ENCODE results near the gene CNTNAP1.
"Not testable (repeated sequence)": the region's sequence is repeated elsewhere in the genome, so short reads cannot be mapped to it uniquely, and the experiment has no call there.

Gene CNTNAP1

DNA sequence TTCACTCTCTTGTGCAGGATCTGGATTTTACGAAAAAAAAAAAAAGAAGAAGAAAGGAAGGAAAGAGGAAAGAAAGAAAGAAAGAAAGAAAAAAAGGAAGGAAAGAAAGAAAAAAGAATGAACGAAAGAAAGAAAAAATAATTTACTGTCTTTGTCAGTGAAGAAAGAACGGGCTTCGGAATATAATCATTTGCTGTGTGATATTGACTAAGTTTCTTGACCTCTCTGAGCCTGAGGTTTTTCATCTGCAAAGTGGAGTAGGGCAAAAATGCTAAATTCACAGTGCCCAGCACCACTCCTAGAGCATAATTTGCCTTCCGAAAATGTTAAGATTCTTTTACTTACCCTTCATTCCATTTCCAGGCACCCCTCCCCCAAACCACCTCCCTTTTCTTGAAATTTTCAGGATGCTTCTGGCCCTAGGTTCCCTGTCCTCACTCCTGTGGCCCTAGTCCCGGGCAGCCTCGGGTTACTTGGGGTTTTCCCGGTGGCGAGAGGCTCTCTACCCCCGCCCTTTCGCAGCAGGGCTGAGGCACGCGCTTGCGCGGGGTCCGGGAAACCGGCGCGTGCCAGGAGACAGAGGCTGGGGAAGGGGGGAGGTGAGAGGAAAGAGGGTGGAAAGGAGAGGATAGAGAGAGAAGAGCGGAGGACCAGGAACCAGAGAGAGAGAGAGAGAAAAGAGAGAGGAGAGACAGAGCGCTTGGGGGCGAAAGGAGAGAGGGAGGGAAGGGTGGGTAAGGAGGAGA is at the start of gene CNTNAP1:
Gene CNTNAP1 (plus strand): TSS at position 556 of the 746 bp plus-strand sequence. CDS start 299 bp downstream, outside the sequence.
- DNase-seq (ENCODE audit: low read depth in 2 of 2): no peak

DNA sequence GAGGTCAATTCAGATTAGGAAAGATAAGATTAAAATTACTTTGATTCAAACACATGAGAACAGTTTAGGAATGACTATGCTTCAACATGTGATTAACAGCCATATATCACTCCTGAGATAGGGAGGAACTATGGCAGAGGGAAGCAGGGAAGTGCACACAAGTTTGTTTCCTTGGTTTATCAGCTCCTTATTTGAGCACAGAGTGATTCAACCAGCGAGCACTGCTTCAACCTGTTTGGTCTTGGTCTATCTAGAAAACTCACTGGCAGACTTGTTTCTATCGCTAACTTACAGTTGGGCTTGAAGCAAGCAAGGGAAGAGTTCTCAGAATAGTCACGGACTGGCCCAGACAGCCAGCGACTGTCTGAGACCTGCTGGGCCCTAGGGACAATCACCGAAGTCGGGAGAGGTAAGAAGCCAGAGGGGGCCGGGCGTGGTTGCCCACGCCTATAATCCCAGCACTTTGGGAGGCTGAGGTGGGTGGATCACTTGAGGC is 49.3 kb upstream of the CNTNAP1 start:
- DNase-seq (ENCODE audit: low read depth in 2 of 2): no peak

DNA sequence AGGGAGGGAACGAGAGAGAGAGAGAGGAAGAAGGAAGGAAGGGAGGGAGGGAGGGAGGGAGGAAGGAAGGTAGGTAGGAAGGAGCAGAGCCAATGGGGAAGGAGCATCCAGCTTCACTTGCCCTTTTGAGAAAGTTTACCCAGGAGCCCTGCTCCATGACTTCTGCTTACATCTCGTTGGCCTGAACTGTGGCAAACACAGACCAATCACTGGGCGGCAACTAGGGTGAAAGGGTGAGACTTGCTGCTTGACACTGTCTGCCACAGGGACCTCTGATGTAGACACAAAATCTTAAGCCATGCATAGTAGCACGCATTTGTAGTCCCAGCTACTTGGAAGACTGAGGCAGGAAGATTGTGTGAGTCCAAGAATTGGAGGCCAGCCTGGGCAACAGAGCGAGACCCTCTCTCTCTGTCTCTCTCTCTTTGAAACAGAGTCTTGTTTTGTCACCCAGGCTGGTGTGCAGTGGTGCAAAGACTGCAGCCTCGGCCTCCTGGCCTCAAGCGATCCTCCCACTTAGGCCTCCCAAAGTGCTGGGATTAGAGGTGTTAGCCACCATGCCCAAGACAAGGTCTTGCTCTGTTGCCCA is 42.7 kb upstream of the CNTNAP1 start:
- no peak for DNase-seq (ENCODE audit: low read depth in 2 of 2)

DNA sequence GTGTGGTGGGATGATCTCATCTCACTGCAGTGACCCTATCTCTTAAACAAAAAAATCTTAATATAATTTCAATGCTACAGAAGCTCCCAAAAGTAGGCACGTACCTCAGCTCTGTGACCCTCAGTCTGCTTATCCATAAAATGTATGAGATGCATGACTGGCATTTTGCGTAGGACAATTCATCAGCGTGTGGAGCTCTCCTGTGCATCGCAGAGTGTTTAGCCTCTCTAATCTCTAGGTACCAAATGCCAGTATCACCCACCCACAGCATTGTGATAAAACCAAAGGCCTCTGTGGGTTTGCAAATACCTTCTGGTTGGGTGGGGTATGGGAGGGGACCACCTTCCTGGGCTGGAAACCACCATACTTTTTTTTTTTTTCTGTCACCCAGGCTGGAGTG is 42.2 kb upstream of the CNTNAP1 start:
- DNase-seq (ENCODE audit: low read depth in 2 of 2): no peak

DNA sequence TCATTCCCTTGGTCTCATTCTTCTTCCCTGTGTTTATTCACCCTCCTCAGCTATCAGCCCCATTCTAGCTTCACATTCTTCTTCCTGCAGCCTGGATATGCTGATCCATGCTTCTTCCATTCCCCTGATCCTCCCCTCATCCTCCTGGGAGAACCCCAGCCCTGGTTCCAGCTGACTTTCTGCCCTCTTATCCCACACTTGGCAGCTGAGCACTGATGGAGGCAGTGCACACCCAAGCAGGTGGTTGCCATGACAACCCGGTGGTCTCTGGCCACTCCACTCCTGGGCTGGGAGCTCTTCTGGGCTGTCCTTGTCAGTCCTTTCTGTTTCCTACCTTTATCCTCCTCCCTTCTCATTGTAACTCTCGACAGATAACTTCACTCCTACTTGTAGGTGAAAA is 40.0 kb upstream of the CNTNAP1 start:
- DNase-seq (ENCODE audit: low read depth in 2 of 2): no peak

DNA sequence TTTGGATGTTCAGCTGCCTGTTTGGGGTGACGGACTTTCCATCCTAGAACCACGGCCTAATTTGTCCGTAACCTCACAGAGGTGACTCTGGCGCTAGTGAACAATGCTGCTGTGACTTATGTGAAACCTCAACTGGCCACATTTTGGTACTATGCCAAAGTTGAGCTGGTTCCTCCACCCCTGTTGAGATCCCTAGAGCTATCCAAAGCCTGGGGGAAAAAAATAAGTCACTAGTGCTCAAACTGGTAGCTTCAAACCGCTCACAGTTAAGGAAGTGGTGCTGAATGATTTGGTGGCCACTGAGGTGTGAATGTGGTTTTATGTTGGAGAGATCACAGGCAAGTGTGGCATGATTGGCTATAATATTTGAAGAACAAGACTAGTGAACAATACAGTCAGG is 34.6 kb upstream of the CNTNAP1 start:
- DNase-seq (ENCODE audit: low read depth in 2 of 2): no peak

DNA sequence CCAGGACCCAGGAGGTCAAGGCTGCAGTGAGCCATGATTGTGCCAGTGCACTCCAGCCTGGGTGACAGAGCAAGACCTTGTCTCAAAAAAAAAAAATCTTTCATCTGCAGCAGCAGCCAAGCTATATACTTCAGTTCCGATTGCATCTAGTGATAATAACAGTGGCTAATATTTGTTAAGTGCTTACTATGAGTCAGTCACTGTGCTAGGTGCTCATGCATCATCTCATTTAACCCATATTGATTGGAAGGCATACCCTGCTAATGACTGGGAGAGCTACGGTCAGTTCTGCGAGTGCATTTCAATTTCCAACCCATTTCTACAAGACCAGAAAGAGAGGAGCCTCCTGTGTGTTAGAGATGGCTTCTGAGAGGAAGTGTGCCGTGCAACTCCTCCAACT is 30.9 kb upstream of the CNTNAP1 start:
- no peak for DNase-seq (ENCODE audit: low read depth in 2 of 2)

DNA sequence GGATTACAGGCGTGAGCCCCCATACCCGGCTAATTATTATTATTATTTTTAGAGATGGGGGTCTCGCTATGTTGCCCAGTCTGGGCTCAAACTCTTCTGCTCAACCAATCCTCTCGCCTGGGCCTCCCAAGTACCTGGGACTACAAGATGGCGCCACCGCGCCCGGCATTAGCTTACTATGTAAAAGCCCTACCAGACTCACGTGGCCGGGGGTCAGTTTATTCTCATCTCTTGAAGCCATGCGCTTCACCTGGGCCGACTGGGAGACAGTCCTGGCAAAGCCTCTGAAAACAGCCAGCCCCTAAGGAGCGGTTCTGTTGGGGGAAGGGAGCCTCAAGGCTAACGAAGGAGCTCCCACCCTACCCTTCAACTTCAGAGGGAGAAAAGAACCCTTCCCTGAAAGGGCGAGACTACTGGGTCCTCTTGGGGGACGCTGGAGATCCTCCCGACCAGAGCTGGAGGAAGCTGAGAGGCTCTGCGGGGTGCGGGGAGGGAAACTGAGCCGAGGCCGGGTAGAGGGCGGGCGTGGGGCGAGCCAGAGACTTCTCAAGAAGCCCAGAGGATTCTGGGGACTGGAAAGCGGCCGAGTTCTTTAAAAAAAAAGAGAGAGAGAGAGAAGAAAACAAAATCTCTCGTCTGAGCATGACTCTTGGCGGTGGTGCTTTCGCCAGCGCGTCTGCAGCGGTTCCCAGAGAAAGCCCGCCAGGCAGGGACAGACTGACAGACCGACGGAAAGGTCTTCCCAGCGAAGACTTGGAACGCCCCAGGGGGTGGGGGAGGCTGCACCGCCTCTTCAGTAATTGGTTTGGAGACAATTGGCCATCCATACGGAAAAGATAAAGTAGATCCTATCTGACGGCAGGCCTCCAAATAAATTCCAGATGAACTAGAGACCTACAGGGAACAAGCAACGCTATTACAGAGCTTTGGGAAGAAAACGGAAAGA is 28.9 kb upstream of the CNTNAP1 start:
- no peak for DNase-seq (ENCODE audit: low read depth in 2 of 2)

DNA sequence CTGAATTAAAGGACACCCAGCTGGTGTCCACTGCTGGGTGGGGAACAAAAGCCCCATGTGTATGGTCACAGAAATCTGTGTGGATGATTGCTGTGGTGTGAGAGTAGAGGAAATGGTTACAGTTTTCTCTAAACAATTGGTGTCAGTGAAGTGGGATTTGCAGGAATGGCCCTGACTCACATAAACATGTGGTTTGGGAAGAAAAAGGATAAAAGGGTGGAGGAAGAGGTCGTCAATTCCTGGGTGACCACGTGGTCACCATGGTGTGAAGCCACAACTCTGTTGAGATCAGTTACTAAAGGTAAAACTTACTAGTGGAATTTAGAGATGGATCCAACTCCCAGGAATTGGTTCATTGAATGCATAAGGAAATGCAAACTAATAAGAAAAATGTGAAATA is 26.8 kb upstream of the CNTNAP1 start:
- no peak for DNase-seq (ENCODE audit: low read depth in 2 of 2)

DNA sequence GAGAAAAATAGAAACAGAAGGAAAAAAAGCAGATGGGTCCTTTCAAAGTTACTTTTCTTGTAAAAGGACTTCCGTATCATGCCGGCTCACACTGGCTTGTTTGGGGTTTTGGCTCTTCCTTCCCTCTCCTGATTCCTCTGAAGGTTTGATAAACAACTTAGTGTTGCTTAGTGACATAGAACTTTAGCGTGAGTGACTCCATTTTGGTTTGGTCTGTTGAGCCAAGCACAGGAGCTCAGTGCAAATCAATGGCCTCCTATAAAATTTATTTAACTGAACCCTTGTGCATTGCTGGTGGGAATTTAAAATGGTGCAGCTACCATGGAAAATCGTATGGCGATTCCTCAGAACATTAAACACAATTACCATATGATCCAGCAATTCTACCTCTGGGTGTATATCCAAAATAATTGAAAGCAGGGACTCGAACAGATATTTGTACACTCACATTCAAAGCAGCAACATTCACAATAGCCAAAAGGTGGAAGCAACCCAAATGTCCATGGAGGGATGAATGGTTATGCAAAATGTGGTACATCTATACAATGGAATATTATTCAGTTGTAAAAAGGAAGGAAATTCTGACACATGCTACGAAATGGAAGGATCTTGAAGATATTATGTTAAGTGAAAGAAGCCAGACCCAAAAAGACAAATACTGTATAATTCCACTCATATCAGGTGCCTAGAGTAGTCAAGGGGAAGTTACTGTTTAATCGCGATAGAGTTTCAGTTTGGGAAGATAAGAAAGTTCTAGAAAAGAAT is 24.3 kb upstream of the CNTNAP1 start:
- DNase-seq (ENCODE audit: low read depth in 2 of 2): no peak

DNA sequence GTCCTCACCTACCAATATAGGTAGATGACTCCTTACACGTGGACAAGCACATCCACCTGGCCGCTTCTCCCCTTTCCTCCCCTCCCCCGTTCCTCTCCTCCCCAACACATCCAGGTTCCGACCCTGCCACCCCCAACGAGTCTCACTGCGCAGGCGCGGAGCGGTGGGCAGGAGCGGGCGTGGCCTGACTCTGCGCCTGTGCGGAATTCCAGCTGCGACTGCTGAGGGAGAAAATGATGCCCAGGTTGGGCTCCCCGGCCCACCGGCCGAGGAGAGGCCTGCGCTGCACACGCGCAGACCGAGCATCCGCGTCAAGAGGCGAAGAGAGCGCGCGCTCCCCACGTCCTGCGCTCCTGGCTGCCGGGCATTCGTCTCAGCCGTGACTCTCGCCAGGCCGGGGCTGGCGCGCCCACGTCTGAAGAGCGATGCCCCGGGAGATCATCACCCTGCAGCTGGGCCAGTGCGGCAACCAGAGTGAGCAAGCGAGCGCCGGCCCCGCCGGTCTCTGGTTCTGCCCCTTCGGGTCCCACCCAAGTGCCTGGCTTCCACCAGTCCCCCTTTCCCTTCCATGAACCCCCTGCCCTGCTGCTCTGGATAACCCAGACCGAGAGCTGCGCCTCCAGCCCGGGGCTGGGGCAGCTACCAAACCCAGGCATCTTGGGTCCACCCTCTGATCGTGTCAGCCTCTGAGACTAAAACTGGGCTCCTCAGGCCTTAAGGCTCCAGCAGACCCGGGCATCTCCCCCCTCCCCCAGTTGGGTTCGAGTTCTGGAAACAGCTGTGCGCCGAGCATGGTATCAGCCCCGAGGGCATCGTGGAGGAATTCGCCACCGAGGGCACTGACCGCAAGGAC is 23.0 kb upstream of the CNTNAP1 start, which contains the start of gene TUBG2:
Gene TUBG2 (plus strand): TSS at position 206 of the 853 bp plus-strand sequence. CDS start 220 bp downstream, at position 426.
- peak; percentile 43 to 53 for DNase-seq (ENCODE audit: low read depth in 2 of 2)

DNA sequence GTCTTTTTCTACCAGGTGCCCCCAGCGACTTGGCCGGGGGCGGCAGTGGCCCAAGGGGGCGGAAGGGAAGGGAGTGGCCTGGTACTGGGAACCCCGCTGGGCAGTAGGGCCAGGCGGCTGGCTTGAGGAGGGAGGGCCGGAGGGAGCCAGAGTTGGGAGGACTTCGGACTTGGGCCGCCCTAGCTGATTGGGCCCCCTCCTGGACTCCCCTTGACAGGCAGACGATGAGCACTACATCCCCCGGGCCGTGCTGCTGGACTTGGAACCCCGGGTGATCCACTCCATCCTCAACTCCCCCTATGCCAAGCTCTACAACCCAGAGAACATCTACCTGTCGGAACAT is 22.4 kb upstream of the CNTNAP1 start:
- DNase-seq (ENCODE audit: low read depth in 2 of 2): not testable (repeated sequence)

DNA sequence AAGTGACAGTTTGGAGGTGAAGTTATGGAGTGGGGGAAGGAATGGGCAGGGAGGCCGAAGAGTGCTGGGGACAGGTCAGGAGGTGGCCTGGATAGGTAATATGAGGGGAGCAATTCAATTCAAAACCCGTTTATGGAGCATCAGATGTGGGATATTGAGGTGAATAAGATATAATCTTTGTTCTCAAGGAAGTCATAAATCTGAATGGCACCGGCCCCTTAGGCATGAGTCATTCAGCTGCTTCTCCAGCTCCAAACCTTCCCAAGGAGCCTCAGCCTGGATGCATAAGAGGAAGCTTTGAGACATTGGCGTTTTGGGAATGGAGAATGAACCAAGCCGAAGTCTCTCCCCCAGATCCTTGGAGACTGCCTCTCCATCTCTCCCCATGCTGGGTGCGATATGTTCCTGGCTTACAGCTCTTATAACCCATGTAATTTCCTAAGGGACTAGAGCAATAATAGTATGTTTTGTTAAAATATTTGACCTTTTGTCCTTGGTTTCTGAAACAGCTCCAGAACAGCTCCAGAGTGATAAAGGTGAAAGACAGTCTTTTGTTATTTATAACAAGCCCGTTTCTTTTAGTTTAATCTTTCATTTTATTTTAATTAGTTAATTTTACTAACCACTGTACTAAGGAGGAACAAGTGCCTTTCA is 21.5 kb upstream of the CNTNAP1 start:
- no peak for DNase-seq (ENCODE audit: low read depth in 2 of 2)

DNA sequence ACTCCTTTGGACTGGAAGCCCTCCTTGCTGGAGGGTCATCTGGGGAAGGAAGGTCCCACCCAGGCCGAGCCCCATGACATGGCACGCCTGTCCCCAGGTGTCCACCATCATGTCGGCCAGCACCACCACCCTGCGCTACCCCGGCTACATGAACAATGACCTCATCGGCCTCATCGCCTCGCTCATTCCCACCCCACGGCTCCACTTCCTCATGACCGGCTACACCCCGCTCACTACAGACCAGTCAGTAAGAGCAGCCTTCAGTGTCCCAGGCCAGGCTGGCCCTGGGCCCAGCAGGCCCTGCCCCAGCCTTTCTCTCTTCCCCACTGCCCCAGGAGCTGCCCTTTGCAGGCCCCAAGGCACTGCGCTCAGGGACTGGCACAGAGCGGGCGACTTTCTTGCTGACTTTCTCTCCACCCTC is 16.7 kb upstream of the CNTNAP1 start:
- no peak for DNase-seq (ENCODE audit: low read depth in 2 of 2)

DNA sequence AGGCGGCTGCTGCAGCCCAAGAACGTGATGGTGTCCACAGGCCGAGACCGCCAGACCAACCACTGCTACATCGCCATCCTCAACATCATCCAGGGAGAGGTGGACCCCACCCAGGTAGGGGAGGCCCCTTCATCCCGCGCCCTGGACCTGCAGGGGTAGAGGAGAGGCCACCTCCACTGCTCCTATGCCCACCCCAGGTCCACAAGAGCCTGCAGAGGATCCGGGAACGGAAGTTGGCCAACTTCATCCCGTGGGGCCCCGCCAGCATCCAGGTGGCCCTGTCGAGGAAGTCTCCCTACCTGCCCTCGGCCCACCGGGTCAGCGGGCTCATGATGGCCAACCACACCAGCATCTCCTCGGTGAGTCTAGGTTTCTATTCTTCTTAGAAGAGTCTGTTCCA is 16.2 kb upstream of the CNTNAP1 start:
- not testable (repeated sequence) for DNase-seq (ENCODE audit: low read depth in 2 of 2)

DNA sequence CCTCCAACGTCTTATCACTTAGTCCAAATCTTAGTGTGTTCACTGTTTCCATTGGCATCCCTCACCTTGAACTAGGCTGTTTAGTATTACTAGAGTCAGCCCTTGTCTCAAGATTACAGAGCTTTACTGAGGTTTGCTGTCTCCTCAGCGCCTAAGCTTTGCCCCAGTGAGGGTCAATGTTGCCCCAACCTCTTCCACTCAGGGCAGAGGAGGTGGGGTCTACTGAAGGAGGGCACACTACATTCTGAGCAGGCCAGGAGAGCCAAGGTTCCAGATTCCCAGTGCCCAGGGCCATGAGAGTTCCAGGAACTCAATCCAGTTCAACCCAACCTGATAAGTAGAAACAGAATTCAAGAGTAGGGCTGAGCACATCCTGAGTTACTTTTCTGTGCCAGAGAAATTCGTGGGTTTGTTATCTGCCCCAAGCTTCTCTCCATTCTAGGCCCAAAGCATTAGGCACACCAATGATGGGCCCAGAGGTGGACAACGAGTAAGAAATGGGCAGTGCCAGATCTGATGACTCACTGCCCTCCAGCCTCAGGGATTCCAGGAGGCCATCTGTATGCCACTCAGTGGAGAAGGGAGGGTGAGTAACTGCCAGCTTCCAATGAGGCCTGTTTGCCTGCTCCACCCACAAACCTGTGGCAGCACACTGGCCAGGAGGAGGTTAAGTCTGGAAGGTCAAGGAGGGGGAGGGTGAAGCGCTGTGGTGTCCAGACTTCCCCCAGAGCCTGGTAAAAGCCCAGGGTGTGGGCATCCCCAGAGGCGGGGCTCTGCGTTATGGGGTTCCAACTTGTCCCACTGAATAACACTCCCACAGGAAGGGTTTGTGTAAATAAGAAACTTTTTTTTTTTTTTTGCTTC is 15.0 kb upstream of the CNTNAP1 start:
- DNase-seq (ENCODE audit: low read depth in 2 of 2): no peak

DNA sequence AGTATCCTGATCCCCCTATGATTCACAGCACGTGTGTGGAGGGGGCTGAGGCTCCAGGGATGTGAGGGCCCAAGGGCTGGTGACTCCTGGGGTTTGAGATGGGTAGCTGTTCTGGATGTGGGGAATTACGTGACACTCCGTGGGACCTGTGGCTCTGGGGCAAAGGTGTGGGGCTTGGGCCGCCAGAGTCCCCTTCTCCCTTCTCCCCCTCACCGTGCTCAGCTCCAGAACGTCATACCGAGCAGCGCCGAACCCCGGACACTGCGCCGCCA is 12.7 kb upstream of the CNTNAP1 start:
- DNase-seq (ENCODE audit: low read depth in 2 of 2): no peak

DNA sequence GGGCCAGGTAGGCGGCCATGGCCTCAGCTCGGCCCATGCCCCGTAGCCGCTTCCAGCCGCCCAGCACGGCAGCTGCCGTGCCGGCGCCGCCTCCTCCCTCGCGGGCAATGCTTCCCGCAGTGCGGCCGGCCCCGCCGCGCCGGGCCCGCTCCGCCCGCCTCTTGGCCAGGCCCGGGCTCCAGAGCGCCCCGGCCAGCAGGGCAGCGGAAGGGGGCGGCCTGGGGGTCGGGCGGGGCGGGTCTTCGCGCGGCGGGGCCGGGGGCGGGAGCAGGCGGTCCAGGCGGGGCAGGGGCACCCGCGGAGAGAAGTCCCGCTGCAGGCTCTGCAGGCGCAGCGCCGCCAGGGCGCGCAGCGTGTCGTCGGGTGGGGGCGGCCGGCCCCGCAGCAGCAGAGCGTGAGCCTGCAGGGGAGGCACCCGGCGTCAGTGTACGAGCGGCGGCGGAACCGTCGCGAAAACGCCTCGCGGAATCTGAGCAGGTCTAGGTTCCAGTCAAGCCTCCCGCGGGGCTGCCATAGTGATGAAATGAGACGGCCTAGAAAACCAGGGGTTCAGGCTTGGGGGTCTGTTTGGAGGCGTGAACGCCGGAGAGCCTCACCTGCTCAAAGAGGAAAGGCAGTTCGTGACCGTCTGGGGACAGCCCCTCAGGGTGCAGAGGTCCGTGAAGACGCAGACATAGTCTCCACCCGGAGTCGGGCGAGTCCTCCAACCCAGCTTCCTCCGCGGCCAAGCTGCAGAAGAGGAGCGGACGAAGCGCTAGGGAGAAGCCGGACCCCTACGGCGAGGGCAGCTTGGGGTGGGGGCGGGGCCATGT is 12.1 kb upstream of the CNTNAP1 start:
- no peak for DNase-seq (ENCODE audit: low read depth in 2 of 2)
